Measurements from ENCODE around the gene TMEM87B. TPM values are rescaled to one million over a fixed set of nuclear protein-coding genes. Genes with fewer than 3 reads are reported as not detected.

TMEM87B gene
- total RNA-seq, 1 experiment from 2014 or later, result 10.5 TPM

- Histone ChIP-seq H2BK5ac (ENCODE audit: insufficient read length, low read length) (no peak overlapping the region), H3K4me1 (ENCODE audit: insufficient read depth, low read length) (no peaks in the 10 kb centered on the region), H3K23ac (ENCODE audit: insufficient read length, low read depth, low read length) (no peak overlapping the region), H2AFZ (ENCODE audit: low read length) (no peak overlapping the region), H4K5ac (ENCODE audit: insufficient read length, low read depth, low read length) (no peak overlapping the region), H3K79me2 (ENCODE audit: insufficient read depth, low read length) (no peaks in the 10 kb centered on the region), H3K4ac (ENCODE audit: low read depth, low read length) (no peak overlapping the region), H3K14ac (ENCODE audit: insufficient read depth, low read length) (no peak overlapping the region), H3K4me2 (ENCODE audit: insufficient read depth, insufficient read length, low read length) (no peak overlapping the region), H2BK15ac (ENCODE audit: low read depth, low read length) (no peak overlapping the region), H3K79me1 (ENCODE audit: insufficient read depth, low read depth, low read length, poor library complexity, severe bottlenecking) (no peaks in the 10 kb centered on the region), H3K9me3 (ENCODE audit: control insufficient read depth, low read depth, low read length) (no peaks in the 10 kb centered on the region), H4K8ac (replicated peaks; ENCODE audit: insufficient read length, low read depth, low read length) (no peak overlapping the region), H3K27ac (ENCODE audit: insufficient read length, low read depth, low read length) (no peak overlapping the region), H2BK12ac (ENCODE audit: insufficient read length, low read depth, low read length) (no peak overlapping the region), H3K18ac (ENCODE audit: insufficient read length, low read depth, low read length) (no peak overlapping the region), H3K9ac (ENCODE audit: extremely low read depth, insufficient read length, low read length) (no peak overlapping the region), H4K20me1 (ENCODE audit: control insufficient read depth, insufficient read depth, insufficient read length) (no peaks in the 10 kb centered on the region), H2BK20ac (ENCODE audit: low read depth, low read length, poor library complexity, severe bottlenecking) (no peak overlapping the region), H2AK5ac (ENCODE audit: insufficient read length, low read length) (no peak overlapping the region), H3K27me3 (ENCODE audit: insufficient read depth, low read length) (no peaks in the 10 kb centered on the region), H3T11ph (ENCODE audit: low read length) (no peak overlapping the region), H3K56ac (ENCODE audit: insufficient read length, low read depth, low read length) (no peak overlapping the region), H4K91ac (ENCODE audit: insufficient read length, low read depth, low read length) (no peak overlapping the region), H2BK120ac (ENCODE audit: low read depth, low read length, poor library complexity, severe bottlenecking) (no peak overlapping the region), H3K23me2 (ENCODE audit: insufficient read length, low read depth, low read length, poor library complexity, severe bottlenecking) (no peaks in the 10 kb centered on the region)
- no peak for DNase-seq
- TF ChIP-seq CTCF (conservative IDR thresholded peaks at IDR 0.05), result no peak
- Mint-ChIP-seq H3K9me3 (peaks cover 2 to 8% of the 10 kb centered on the region in 2 experiments; a peak in 2 of 5 replicates), H3K27ac (no peak overlapping the region), H3K4me1 (peaks cover 26 to 30% of the 10 kb centered on the region in 2 experiments), H3K4me3 (no peak overlapping the region), H3K27me3 (ENCODE audit: low read depth) (no peaks in the 10 kb centered on the region), H3K36me3 (ENCODE audit: insufficient read depth in 1 of 3, low read depth in 3 of 3) (peaks cover 0 to 16% (median 0%) of the 10 kb centered on the region in 3 experiments; a peak in 5 of 7 replicates)
- WGBS (ENCODE audit: extremely low coverage, insufficient read length, low lambda C conversion rate), result no CpG with 5 or more reads among the region's 3 CpGs
Observed at GRCh38 chr2:112034924-112035323, 20.1 kb upstream of the TMEM87B start.
